Effector memory CD4-positive, alpha-beta T cell (primary cell): ENCODE measurements around the gene DSP.

Experiments used
- DNase-seq, 3 donors: peaks; one replicate each; pipeline ENCODE4 v3.0.0-alpha.2; 2020
- H3K27ac ChIP-seq: 2 replicates; pipeline ENCODE4 v1.7.0; 2013; ENCODE audit warnings: mild to moderate bottlenecking, low read length, moderate library complexity; ENCODE audit not compliant: insufficient read depth, poor library complexity, severe bottlenecking
- H3K27me3 ChIP-seq: replicated peaks from 2 replicates; pipeline ENCODE4 v1.7.0; 2013; ENCODE audit warnings: mild to moderate bottlenecking, low read length; ENCODE audit not compliant: insufficient read depth, control insufficient read depth, poor library complexity, severe bottlenecking
- H3K36me3 ChIP-seq: 2 replicates; pipeline ENCODE4 v1.7.0; 2013; ENCODE audit warnings: mild to moderate bottlenecking, low read length, moderate library complexity; ENCODE audit not compliant: control insufficient read depth, insufficient read depth
- H3K4me1 ChIP-seq: 2 replicates; pipeline ENCODE4 v1.7.0; 2013; ENCODE audit warnings: low read length, mild to moderate bottlenecking; ENCODE audit not compliant: control insufficient read depth, insufficient read depth, poor library complexity, severe bottlenecking
- H3K4me3 ChIP-seq: 2 replicates; pipeline ENCODE4 v1.7.0; 2013; ENCODE audit warnings: low read length, low read depth, mild to moderate bottlenecking; ENCODE audit not compliant: insufficient read depth, poor library complexity, severe bottlenecking
- H3K9me3 ChIP-seq: 2 replicates; pipeline ENCODE4 v1.7.0; 2013; ENCODE audit warnings: mild to moderate bottlenecking, low read length, moderate library complexity; ENCODE audit not compliant: control insufficient read depth
- total RNA-seq, 3 donors: gene quantifications; one replicate each; lab custom pipeline; 2026; lab: John Stamatoyannopoulos, UW

DSP gene
- 0 to 0.77 (median 0.17) reads per million in 3 donors for total RNA-seq

GRCh38 chr6:7541175-7542064 lies at the start of gene DSP:
Gene DSP, plus strand, starts transcription at chr6:7541671. Its CDS starts 245 bp downstream, at chr6:7541916.
- no peaks in the 10 kb centered on the region for H3K9me3 ChIP-seq
- peak within 1 kb of the TSS; percentile 57 for H3K4me3 ChIP-seq
- H3K4me1 ChIP-seq: peaks cover 20% of the 10 kb centered on the region
- H3K36me3 ChIP-seq: no peaks in the 10 kb centered on the region
- H3K27me3 ChIP-seq: peaks cover 45% of the 10 kb centered on the region
- DNase-seq: no peak
- no peak within 1 kb of the TSS for H3K27ac ChIP-seq

- DNase-seq: no peak
- no peaks in the 10 kb centered on the region for H3K36me3 ChIP-seq
- H3K4me1 ChIP-seq: no peaks in the 10 kb centered on the region
- no peak overlapping the region for H3K4me3 ChIP-seq
- no peak overlapping the region for H3K27ac ChIP-seq
- no peaks in the 10 kb centered on the region for H3K9me3 ChIP-seq
- no peaks in the 10 kb centered on the region for H3K27me3 ChIP-seq
These were observed 47.6 kb upstream of the DSP start for GRCh38 chr6:7493866-7494265.

GRCh38 chr6:7494638-7495037 lies 46.8 kb upstream of the DSP start:
- Histone ChIP-seq H3K36me3 (no peaks in the 10 kb centered on the region), H3K27ac (no peak overlapping the region), H3K27me3 (no peaks in the 10 kb centered on the region), H3K9me3 (no peaks in the 10 kb centered on the region), H3K4me1 (no peaks in the 10 kb centered on the region), H3K4me3 (no peak overlapping the region)
- no peak for DNase-seq

- H3K4me3 ChIP-seq: no peak overlapping the region
- H3K36me3 ChIP-seq: no peaks in the 10 kb centered on the region
- no peak for DNase-seq
- H3K27ac ChIP-seq: no peak overlapping the region
- H3K9me3 ChIP-seq: no peaks in the 10 kb centered on the region
- H3K27me3 ChIP-seq: no peaks in the 10 kb centered on the region
- H3K4me1 ChIP-seq: no peaks in the 10 kb centered on the region
These were observed 45.1 kb upstream of the DSP start for GRCh38 chr6:7496266-7496875.

- Histone ChIP-seq H3K36me3 (no peaks in the 10 kb centered on the region), H3K9me3 (no peaks in the 10 kb centered on the region), H3K4me3 (no peak overlapping the region), H3K27ac (no peak overlapping the region), H3K27me3 (no peaks in the 10 kb centered on the region), H3K4me1 (no peaks in the 10 kb centered on the region)
- DNase-seq: no peak
These were observed 40.7 kb upstream of the DSP start for GRCh38 chr6:7500752-7501282.

- Histone ChIP-seq H3K4me1 (no peaks in the 10 kb centered on the region), H3K4me3 (no peak overlapping the region), H3K36me3 (no peaks in the 10 kb centered on the region), H3K27ac (no peak overlapping the region), H3K9me3 (no peaks in the 10 kb centered on the region), H3K27me3 (no peaks in the 10 kb centered on the region)
- no peak for DNase-seq
These were observed 38.7 kb upstream of the DSP start for GRCh38 chr6:7502743-7503142.

GRCh38 chr6:7504041-7504440 lies 37.4 kb upstream of the DSP start:
- Histone ChIP-seq H3K36me3 (no peaks in the 10 kb centered on the region), H3K4me3 (no peak overlapping the region), H3K27me3 (no peaks in the 10 kb centered on the region), H3K27ac (no peak overlapping the region), H3K9me3 (no peaks in the 10 kb centered on the region), H3K4me1 (no peaks in the 10 kb centered on the region)
- no peak for DNase-seq

- Histone ChIP-seq H3K4me1 (no peaks in the 10 kb centered on the region), H3K9me3 (no peaks in the 10 kb centered on the region), H3K27me3 (no peaks in the 10 kb centered on the region), H3K4me3 (no peak overlapping the region), H3K36me3 (no peaks in the 10 kb centered on the region), H3K27ac (no peak overlapping the region)
- no peak for DNase-seq
These were observed 36.2 kb upstream of the DSP start for GRCh38 chr6:7505189-7505699.

GRCh38 chr6:7507600-7507999 lies 33.9 kb upstream of the DSP start:
- H3K4me1 ChIP-seq: no peaks in the 10 kb centered on the region
- no peaks in the 10 kb centered on the region for H3K27me3 ChIP-seq
- H3K36me3 ChIP-seq: no peaks in the 10 kb centered on the region
- no peak for DNase-seq
- H3K4me3 ChIP-seq: no peak overlapping the region
- no peaks in the 10 kb centered on the region for H3K9me3 ChIP-seq
- no peak overlapping the region for H3K27ac ChIP-seq

GRCh38 chr6:7512320-7512719 lies 29.2 kb upstream of the DSP start:
- Histone ChIP-seq H3K4me1 (no peaks in the 10 kb centered on the region), H3K27ac (no peak overlapping the region), H3K9me3 (no peaks in the 10 kb centered on the region), H3K4me3 (no peak overlapping the region), H3K36me3 (no peaks in the 10 kb centered on the region), H3K27me3 (no peaks in the 10 kb centered on the region)
- DNase-seq: no peak
